Measurements from ENCODE around the gene SPOCK1. TPM values are rescaled to one million over a fixed set of nuclear protein-coding genes. Genes with fewer than 3 reads are reported as not detected.

The SPOCK1 gene
- total and polyA plus RNA-seq, 4 donors = 0.48 to 4.5 (median 0.69) TPM

DNA sequence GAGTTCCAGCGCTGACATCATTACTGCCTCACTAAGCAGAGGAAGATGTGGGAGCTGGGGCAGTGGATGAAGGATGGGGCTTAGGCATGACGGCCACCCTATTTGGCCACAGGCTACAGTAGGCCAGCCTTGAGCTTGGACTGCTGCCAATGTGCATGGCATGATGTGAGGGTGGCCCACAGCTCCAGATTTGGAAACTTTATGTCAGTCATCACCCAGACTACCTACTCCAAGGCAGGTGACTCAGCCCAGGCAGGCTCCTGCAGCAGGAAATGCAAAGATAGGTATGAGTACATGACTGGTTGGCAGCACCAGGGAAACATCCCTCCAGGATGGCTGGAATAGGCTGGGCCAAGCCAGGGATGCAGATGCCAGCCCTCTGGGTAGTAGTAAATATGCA is 303.6 kb downstream of the SPOCK1 start:
- whole genome bisulfite sequencing, 2 donors = 93 to 94% methylated on average over 2 of the region's 2 CpGs
- ATAC-seq (ENCODE audit: insufficient read depth, low FRiP score) (no peak), DNase-seq (no peak)
- Histone ChIP-seq H3K4me1 (ENCODE audit: control insufficient read depth in 5 of 5, insufficient read depth in 5 of 5, low read length in 5 of 5) (no peaks in the 10 kb centered on the region), H3K27ac (ENCODE audit: low read depth in 1 of 2, low read length in 1 of 2) (no peak overlapping the region), H3K9ac (ENCODE audit: insufficient read depth in 1 of 2, low read length in 2 of 2) (no peak overlapping the region), H3K36me3 (ENCODE audit: control insufficient read depth in 4 of 4, insufficient read depth in 4 of 4, low read length in 4 of 4) (no peaks in the 10 kb centered on the region), H3K9me3 (ENCODE audit: control insufficient read depth in 4 of 4, insufficient read depth in 3 of 4, low read length in 3 of 4) (peaks cover 0 to 3% (median 0%) of the 10 kb centered on the region in 4 donors), H3K27me3 (ENCODE audit: control insufficient read depth in 3 of 3, insufficient read depth in 3 of 3, low read length in 2 of 3) (peaks cover 0 to 69% (median 9%) of the 10 kb centered on the region in 3 donors), H3K4me3 (no peak overlapping the region)
- TF ChIP-seq, protein P1, sequence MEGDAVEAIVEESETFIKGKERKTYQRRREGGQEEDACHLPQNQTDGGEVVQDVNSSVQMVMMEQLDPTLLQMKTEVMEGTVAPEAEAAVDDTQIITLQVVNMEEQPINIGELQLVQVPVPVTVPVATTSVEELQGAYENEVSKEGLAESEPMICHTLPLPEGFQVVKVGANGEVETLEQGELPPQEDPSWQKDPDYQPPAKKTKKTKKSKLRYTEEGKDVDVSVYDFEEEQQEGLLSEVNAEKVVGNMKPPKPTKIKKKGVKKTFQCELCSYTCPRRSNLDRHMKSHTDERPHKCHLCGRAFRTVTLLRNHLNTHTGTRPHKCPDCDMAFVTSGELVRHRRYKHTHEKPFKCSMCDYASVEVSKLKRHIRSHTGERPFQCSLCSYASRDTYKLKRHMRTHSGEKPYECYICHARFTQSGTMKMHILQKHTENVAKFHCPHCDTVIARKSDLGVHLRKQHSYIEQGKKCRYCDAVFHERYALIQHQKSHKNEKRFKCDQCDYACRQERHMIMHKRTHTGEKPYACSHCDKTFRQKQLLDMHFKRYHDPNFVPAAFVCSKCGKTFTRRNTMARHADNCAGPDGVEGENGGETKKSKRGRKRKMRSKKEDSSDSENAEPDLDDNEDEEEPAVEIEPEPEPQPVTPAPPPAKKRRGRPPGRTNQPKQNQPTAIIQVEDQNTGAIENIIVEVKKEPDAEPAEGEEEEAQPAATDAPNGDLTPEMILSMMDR (IDR thresholded peaks at IDR 0.05; ENCODE audit: control extremely low read depth, extremely low read depth) = no peak

DNA sequence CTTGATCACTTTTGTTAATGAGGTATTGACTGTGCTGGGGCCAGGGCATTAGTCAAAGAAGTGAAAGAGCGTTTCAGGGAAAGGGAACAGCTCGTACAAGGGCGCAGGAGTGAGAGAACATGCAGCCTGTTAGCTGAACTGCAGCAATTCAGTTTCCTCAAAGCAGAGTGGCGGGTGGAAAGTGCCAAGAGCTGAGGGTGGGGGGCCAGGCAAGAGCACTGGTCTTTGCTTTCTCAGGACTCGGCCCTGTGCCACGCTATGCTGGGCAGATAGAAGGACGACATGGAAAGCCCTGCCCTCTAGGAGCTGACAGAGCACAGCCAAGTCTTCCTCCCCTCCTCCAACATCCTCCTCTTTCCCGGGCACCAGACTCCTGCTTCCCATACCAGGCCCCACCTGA is 304.8 kb downstream of the SPOCK1 start:
- Histone ChIP-seq H3K9me3 (ENCODE audit: control insufficient read depth in 4 of 4, insufficient read depth in 3 of 4, low read length in 3 of 4) (peaks cover 0 to 3% (median 0%) of the 10 kb centered on the region in 4 donors), H3K9ac (ENCODE audit: insufficient read depth in 1 of 2, low read length in 2 of 2) (no peak overlapping the region), H3K36me3 (ENCODE audit: control insufficient read depth in 4 of 4, insufficient read depth in 4 of 4, low read length in 4 of 4) (no peaks in the 10 kb centered on the region), H3K27me3 (ENCODE audit: control insufficient read depth in 3 of 3, insufficient read depth in 3 of 3, low read length in 2 of 3) (peaks cover 0 to 60% (median 8%) of the 10 kb centered on the region in 3 donors), H3K4me3 (no peak overlapping the region), H3K27ac (ENCODE audit: low read depth in 1 of 2, low read length in 1 of 2) (no peak overlapping the region), H3K4me1 (ENCODE audit: control insufficient read depth in 5 of 5, insufficient read depth in 5 of 5, low read length in 5 of 5) (no peaks in the 10 kb centered on the region)
- ATAC-seq (ENCODE audit: insufficient read depth, low FRiP score) = no peak
- no peak for DNase-seq
- TF ChIP-seq, protein P1 (IDR thresholded peaks at IDR 0.05; ENCODE audit: control extremely low read depth, extremely low read depth) = no peak
- WGBS, 2 donors = 60 to 69% methylated on average over 8 of the region's 8 CpGs

DNA sequence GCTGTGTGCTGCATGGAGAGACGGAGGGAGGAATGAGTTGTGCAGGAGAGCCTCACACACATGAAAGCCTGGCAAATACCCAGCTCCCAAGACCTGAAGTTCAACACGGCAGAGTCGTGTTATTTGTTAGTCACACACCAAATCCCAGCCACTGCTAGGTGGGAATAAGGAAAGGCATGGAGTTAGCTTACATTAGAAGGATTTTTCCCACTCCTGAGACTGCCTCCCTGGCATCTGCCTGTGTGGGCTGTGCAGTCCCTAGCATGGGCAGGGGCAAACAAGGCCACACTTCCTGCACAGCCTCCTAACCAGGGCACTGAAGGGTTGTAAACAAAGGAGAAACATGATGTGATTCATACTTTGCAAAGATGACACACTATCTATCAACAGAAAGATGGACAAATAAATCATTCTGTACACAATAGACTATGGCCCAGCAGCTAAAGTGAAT is 306.8 kb downstream of the SPOCK1 start:
- WGBS, 2 donors = 64 to 77% methylated on average over 3 of the region's 3 CpGs
- ATAC-seq (ENCODE audit: insufficient read depth, low FRiP score) = no peak

More for the DNA sequence above, 306.8 kb downstream of the SPOCK1 start:
- no peaks in the 10 kb centered on the region for H3K4me1 ChIP-seq (ENCODE audit: control insufficient read depth in 5 of 5, insufficient read depth in 5 of 5, low read length in 5 of 5)
- H3K27me3 ChIP-seq (ENCODE audit: control insufficient read depth in 3 of 3, insufficient read depth in 3 of 3, low read length in 2 of 3) = peaks cover 0 to 61% (median 5%) of the 10 kb centered on the region in 3 donors
- TF ChIP-seq, protein P1 (IDR thresholded peaks at IDR 0.05; ENCODE audit: control extremely low read depth, extremely low read depth) = no peak
- H3K9me3 ChIP-seq (ENCODE audit: control insufficient read depth in 4 of 4, insufficient read depth in 3 of 4, low read length in 3 of 4) = peaks cover 0 to 1% (median 0%) of the 10 kb centered on the region in 4 donors
- no peaks in the 10 kb centered on the region for H3K36me3 ChIP-seq (ENCODE audit: control insufficient read depth in 4 of 4, insufficient read depth in 4 of 4, low read length in 4 of 4)
- H3K4me3 ChIP-seq = no peak overlapping the region
- DNase-seq = no peak
- no peak overlapping the region for H3K27ac ChIP-seq (ENCODE audit: low read depth in 1 of 2, low read length in 1 of 2)
- no peak overlapping the region for H3K9ac ChIP-seq (ENCODE audit: insufficient read depth in 1 of 2, low read length in 2 of 2)
